ENCODE results near the gene KCNT2.

KCNT2 gene

GRCh38 chr1:196451103-196451502, 157.1 kb downstream of the KCNT2 start:
- no peak for TF ChIP-seq CTCF (IDR thresholded peaks at IDR 0.05; ENCODE audit: low read depth, low read length)
- no peak overlapping the region for H3K4me3 ChIP-seq (ENCODE audit: low read depth, low read length)

- H3K4me3 ChIP-seq (ENCODE audit: low read depth, low read length) = no peak overlapping the region
- TF ChIP-seq CTCF (IDR thresholded peaks at IDR 0.05; ENCODE audit: low read depth, low read length) = no peak
These were observed 157.8 kb downstream of the KCNT2 start for GRCh38 chr1:196450143-196451095.

- TF ChIP-seq CTCF (IDR thresholded peaks at IDR 0.05; ENCODE audit: low read depth, low read length) = no peak
- H3K4me3 ChIP-seq (ENCODE audit: low read depth, low read length) = no peak overlapping the region
These were observed 158.8 kb downstream of the KCNT2 start for GRCh38 chr1:196449460-196449859.

- H3K4me3 ChIP-seq (ENCODE audit: low read depth, low read length) = no peak overlapping the region
- TF ChIP-seq CTCF (IDR thresholded peaks at IDR 0.05; ENCODE audit: low read depth, low read length) = no peak
These were observed 162.5 kb downstream of the KCNT2 start for GRCh38 chr1:196445775-196446174.

GRCh38 chr1:196444634-196445033, 163.6 kb downstream of the KCNT2 start:
- no peak overlapping the region for H3K4me3 ChIP-seq (ENCODE audit: low read depth, low read length)
- no peak for TF ChIP-seq CTCF (IDR thresholded peaks at IDR 0.05; ENCODE audit: low read depth, low read length)

- TF ChIP-seq CTCF (IDR thresholded peaks at IDR 0.05; ENCODE audit: low read depth, low read length) = no peak
- no peak overlapping the region for H3K4me3 ChIP-seq (ENCODE audit: low read depth, low read length)
These were observed 165.9 kb downstream of the KCNT2 start for GRCh38 chr1:196442366-196442765.

- no peak for TF ChIP-seq CTCF (IDR thresholded peaks at IDR 0.05; ENCODE audit: low read depth, low read length)
- no peak overlapping the region for H3K4me3 ChIP-seq (ENCODE audit: low read depth, low read length)
These were observed 167.5 kb downstream of the KCNT2 start for GRCh38 chr1:196440711-196441110.
